ENCODE data around the gene IGFLR1.

- TF ChIP-seq CTCF (IDR thresholded peaks at IDR 0.05): no peak
- no peak for TF ChIP-seq POLR2A (IDR thresholded peaks at IDR 0.05)
Measured at GRCh38 chr19:35782589-35782988, 40.3 kb upstream of the IGFLR1 start.
